Retinal pigment epithelial cell (primary cell): ENCODE results near the gene CDHR1.

Experiments
- DNase-seq: peaks from one replicate; pipeline ENCODE4 v3.0.0-alpha.2; 2010; ENCODE audit warnings: low read depth
- H3K4me3 ChIP-seq: 2 replicates; pipeline ENCODE4 v1.5.1; 2011; ENCODE audit warnings: mild to moderate bottlenecking, low read length, control low read depth, moderate library complexity
- TF ChIP-seq, protein P1 (sequence below): conservative IDR thresholded peaks from 2 replicates; pipeline ENCODE4 v1.5.1; 2011; ENCODE audit warnings: low read depth, low read length, control low read depth, inconsistent platforms

The CDHR1 gene

DNA sequence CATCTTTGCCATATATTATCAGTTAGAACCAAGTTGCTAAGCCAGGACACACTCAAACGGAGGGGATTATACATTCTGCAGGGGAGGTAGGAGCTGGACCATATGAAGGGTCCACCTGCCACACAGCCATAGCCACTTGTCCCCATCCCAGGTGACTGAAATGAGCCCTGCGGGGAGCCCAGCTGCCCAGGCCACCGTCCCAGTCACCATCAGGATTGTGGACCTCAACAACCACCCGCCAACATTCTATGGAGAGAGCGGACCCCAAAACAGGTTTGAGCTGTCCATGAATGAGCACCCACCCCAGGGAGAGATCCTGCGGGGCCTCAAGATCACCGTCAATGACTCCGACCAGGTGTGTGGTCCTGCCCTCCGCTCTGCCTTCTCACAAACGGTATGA is 13.7 kb downstream of the CDHR1 start:
- TF ChIP-seq, protein P1, sequence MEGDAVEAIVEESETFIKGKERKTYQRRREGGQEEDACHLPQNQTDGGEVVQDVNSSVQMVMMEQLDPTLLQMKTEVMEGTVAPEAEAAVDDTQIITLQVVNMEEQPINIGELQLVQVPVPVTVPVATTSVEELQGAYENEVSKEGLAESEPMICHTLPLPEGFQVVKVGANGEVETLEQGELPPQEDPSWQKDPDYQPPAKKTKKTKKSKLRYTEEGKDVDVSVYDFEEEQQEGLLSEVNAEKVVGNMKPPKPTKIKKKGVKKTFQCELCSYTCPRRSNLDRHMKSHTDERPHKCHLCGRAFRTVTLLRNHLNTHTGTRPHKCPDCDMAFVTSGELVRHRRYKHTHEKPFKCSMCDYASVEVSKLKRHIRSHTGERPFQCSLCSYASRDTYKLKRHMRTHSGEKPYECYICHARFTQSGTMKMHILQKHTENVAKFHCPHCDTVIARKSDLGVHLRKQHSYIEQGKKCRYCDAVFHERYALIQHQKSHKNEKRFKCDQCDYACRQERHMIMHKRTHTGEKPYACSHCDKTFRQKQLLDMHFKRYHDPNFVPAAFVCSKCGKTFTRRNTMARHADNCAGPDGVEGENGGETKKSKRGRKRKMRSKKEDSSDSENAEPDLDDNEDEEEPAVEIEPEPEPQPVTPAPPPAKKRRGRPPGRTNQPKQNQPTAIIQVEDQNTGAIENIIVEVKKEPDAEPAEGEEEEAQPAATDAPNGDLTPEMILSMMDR, result no peak

DNA sequence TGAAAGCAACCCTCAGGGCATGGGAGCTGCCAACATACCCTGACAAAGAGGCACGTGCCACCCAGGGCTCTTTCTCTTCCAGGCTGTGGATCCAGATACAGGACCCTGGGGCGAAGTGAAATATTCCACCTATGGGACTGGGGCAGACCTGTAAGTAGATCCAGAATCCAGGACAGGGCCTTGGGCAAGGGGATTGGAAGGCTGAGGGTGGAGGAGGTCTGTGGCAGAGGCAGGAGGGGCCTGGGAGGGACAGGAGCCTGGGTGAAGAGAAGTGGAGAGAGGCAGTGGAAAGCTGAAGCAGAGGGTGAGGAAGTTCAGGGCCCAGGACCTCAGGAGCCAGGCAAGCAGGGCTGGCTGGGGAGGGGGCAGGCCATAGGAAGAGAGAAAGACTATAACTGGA is 17.2 kb downstream of the CDHR1 start:
- DNase-seq, result no peak
- TF ChIP-seq, protein P1, result no peak
- no peak overlapping the region for H3K4me3 ChIP-seq

More for the DNA sequence above, 13.7 kb downstream of the CDHR1 start:
- H3K4me3 ChIP-seq, result no peak overlapping the region
- no peak for DNase-seq

GRCh38 chr10:84212014-84212413 is 17.7 kb downstream of the CDHR1 start:
- no peak overlapping the region for H3K4me3 ChIP-seq
- no peak for DNase-seq
- TF ChIP-seq, protein P1, result no peak

DNA sequence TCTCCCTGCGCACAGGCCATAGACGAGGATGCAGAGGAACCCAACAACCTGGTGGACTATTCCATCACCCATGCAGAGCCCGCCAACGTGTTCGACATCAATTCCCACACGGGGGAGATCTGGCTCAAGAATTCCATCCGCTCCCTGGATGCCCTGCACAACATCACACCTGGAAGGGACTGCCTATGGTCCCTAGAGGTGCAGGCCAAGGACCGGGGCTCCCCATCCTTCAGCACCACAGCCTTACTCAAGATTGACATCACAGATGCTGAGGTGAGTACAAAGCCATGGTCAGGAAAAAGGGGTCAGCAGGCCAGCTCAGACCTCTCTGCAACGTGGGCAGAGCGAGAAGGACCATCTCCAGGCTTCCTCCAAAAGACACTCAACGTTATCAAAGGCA is 18.7 kb downstream of the CDHR1 start:
- no peak for DNase-seq
- no peak overlapping the region for H3K4me3 ChIP-seq
- TF ChIP-seq, protein P1, result no peak

GRCh38 chr10:84214046-84214572 is 19.8 kb downstream of the CDHR1 start:
- TF ChIP-seq, protein P1, result no peak
- H3K4me3 ChIP-seq, result no peak overlapping the region
- DNase-seq, result no peak

- TF ChIP-seq, protein P1, result peak; percentile 52
- H3K4me3 ChIP-seq, result no peak overlapping the region
- DNase-seq, result no peak
Measured at GRCh38 chr10:84214612-84215235, 20.4 kb downstream of the CDHR1 start.

- DNase-seq, result no peak
- TF ChIP-seq, protein P1, result no peak
- no peak overlapping the region for H3K4me3 ChIP-seq
Measured at GRCh38 chr10:84216834-84217233, 22.5 kb downstream of the CDHR1 start.
